GM18498 (cell line): Measurements from ENCODE around the gene GALNS.
A peak's percentile ranks its signal among the peaks of the same experiment; 100 is the strongest.
"Not testable (repeated sequence)": the region's sequence is repeated elsewhere in the genome, so short reads cannot be mapped to it uniquely, and the experiment has no call there.

Source experiments
- ATAC-seq: cut with Tn5 transposase; IDR thresholded peaks from one replicate; pipeline ENCODE4 v1.9.1; 2021; ENCODE audit warnings: mild to moderate bottlenecking, moderate library complexity; ENCODE audit not compliant: unreplicated experiment

GALNS gene

DNA sequence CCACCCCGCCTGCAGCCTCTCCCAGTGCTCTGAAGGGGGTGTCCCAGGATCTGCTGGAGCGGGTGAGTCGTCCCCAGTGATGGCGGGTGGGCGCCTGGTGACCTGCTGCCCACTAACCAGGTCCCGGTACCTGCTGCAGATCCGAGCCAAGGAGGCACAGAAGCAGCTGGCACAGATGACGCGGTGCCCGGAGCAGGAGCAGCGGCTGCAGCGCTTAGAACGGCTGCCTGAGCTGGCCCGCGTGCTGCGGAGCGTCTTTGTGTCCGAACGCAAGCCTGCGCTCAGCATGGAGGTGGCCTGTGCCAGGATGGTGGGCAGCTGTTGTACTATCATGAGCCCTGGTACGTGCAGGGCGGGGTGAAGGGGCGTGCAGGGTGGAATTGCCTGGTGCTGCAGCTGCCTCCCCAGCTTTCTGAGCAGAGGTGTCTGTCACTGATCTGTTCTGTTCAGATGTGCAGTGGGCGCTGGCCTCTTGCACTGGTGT is 49.6 kb downstream of the GALNS start:
- no peak for ATAC-seq

DNA sequence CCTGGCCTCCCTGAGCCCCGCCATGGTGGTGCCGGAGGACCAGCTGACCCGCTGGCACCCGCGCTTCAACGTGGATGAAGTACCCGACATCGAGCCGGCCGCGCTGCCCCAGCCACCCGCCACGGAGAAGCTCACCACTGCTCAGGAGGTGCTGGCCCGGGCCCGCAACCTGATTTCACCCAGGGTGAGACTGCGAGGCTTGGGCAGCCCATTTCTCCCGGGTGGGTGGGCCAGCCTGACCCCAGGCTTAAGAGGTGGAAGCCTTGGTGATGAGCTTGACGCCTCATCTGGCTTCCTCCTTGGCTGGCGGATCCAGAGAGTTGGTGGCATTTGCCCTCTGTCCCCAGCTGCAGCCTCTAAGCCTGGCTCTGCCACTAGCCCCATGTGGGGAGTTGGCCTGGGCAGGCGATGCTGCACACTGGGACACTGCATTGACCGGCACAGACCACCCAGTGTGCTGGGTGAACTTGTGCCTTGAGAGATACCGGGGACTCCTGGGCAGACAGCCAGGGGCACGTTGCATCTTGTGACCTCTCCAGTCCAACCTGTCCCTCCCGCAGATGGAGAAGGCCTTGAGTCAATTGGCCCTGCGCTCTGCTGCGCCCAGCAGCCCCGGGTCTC is 50.1 kb downstream of the GALNS start:
- ATAC-seq = no peak

GRCh38 chr16:88805887-88806393 is 50.8 kb downstream of the GALNS start:
- no peak for ATAC-seq

- ATAC-seq = no peak
These were observed 51.4 kb downstream of the GALNS start for GRCh38 chr16:88805340-88805715.

DNA sequence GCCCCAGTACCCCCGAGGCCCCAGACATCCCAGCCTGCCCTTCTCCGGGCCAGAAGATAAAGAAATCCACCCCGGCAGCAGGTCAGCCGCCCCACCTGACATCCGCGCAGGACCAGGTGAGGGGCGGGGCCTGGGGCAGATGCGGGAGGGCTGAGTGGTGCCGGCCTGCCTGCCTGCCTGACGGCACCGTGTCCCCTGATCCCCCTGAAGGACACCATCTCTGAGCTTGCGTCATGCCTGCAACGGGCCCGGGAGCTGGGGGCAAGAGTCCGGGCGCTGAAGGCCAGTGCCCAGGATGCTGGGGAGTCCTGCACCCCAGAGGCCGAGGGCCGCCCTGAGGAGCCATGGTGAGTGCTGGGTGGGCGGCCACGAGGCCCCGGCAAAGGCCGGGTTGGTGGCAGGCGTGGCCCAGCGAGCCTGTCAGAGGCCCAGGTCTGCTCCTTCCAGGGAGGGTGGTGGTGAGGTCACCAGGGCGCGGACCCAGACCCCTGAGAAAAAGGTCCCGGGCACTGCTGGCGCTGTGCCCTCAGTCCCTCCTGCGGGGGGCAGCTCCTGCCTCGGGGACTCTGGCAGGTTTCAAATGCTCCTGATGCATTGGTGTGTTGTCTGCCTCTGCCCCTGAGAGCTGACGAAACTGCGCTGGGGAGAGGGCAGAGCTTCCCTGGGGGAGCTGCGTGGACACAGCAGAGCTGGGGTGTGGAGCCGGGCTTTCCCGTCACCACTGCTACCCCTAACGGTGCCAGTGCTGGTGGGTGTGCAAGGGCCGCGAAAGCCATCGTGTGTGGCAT is 52.0 kb downstream of the GALNS start:
- no peak for ATAC-seq

DNA sequence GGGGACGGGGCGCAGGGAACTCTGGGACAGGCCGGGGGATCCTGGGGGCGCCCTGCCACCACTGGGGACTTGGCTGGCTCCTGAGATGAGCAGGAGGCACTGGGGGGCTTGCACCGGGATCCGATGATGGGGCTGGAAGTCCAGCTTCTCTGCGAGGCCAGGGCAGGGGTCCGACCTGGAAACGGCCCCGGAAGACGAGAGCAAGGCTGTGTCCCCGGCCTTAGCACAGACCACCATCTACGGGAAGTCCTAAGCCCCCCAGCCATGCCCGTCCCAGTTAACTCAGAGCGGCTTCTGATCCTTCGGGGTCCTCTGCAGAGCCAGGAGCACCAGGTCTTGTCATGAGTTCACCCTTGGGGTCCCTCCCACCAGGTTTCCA is 52.6 kb downstream of the GALNS start:
- ATAC-seq = no peak

DNA sequence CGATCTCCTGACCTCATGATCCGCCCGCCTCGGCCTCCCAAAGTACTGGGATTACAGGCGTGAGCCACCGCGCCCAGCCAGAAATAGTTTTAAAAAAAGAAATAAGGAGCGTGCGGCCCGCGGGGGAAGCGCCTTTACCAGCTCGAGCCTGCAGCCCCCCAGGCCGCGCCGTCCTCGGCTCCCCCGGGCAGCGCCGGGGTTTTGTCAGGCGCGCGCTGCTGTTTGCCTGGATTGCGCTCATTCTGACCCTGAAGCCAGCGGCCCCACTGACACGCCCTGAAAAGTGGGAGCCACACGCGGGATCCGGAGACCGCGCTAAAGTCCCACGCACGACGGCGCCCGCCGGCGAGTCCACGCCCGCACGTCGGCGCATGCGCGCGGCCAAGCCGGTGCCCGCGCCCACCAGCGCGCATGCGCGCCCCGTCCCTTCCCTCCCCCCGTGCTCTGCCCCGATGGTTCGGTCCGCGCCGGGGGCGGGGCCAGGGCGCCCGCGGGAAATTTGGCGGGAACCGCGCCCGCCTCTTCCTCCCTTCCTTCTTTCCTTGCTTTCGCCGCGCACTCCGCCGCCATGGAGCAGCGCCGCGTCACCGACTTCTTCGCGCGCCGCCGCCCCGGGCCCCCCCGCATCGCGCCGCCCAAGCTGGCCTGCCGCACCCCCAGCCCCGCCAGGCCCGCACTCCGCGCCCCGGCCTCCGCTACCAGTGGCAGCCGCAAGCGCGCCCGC is 53.3 kb downstream of the GALNS start, which contains the start of gene CDT1:
Gene CDT1 (plus strand): TSS at position 526 of the 724 bp plus-strand sequence. CDS start 43 bp downstream, at position 569.
- peak; percentile 74 for ATAC-seq

GRCh38 chr16:88800277-88800592 is 56.5 kb downstream of the GALNS start:
- ATAC-seq = no peak

DNA sequence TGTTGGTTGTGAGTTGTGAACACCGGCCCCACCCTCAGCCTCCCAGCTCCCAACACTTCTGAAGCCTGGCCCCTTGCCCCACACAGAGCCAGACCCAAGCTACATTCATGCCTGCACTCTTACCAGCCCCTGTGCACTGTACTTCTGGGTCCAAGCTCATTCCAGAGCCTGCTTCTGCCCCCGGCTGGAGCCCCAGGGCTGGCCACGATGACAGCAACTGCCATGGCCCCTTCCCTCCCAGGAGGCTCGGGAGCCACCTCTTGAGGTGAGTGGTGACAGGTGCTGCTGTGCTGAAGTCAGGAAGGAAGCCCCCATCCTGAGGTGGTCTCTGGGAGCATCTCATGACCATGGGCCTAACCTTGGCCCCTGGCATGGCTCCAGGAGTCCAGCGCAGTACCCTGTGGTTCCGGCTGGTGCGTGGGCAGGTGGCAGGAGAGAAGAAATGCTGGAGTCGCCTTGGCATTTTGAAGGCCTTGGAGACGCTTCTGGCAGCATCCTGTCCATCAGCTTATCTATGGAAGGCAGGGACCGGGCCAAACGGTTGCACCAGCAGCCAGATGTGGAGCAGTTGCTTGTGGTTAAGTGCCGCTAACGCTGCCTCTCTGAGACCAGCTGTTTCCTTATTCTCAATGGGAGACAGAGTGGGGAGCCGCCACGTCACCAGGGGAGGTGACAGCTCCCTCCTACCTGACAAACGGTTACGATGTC is 57.0 kb downstream of the GALNS start:
- no peak for ATAC-seq

- no peak for ATAC-seq
These were observed 57.8 kb downstream of the GALNS start for GRCh38 chr16:88798772-88799455.

DNA sequence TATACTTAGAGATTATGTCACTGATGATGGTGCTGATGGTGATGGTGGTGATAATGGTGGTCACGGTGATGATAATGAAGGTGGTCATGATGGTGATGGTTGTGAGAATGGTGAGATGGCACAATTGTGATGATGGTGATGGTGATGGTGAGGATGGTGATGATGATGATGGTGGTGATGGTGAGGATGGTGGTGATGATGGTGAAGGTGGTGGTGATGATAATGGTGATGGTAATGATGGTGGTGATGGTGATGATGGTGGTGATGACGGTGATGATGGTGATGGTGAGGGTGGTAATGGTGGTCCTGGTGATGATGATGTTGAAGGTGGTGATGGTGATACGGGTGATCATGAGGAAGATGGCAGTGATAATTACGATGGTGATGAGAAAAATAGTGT is 58.7 kb downstream of the GALNS start:
- ATAC-seq = no peak

GRCh38 chr16:88796278-88796677 is 60.5 kb downstream of the GALNS start:
- ATAC-seq = no peak

- no peak for ATAC-seq
These were observed 63.3 kb downstream of the GALNS start for GRCh38 chr16:88793251-88793954.

GRCh38 chr16:88792668-88793250 is 64.0 kb downstream of the GALNS start:
- no peak for ATAC-seq

GRCh38 chr16:88792078-88792550 is 64.6 kb downstream of the GALNS start:
- no peak for ATAC-seq

- ATAC-seq = no peak
These were observed 66.2 kb downstream of the GALNS start for GRCh38 chr16:88790312-88791211.

GRCh38 chr16:88789594-88789993 is 67.2 kb downstream of the GALNS start:
- no peak for ATAC-seq

GRCh38 chr16:88788749-88789148 is 68.0 kb downstream of the GALNS start:
- ATAC-seq = not testable (repeated sequence)
